Suprapubic skin (tissue), 4 donors: ENCODE measurements around the gene KAZN. TPM values are rescaled to one million over a fixed set of nuclear protein-coding genes. Genes with fewer than 3 reads are reported as not detected.
A peak's percentile ranks its signal among the peaks of the same experiment; 100 is the strongest.

Source experiments
- DNase-seq, 2 donors: peaks; one replicate each; pipeline ENCODE4 v3.0.0-alpha.2; 2019; ENCODE audit warnings: low spot score in 2 of 2
- H3K27ac ChIP-seq: fragments of 200-600 bp; sonication (generic); one replicate; pipeline ENCODE4 v1.5.1; 2019
- H3K27me3 ChIP-seq: fragments of 200-600 bp; sonication (generic); one replicate; pipeline ENCODE4 v1.5.1; 2019
- H3K36me3 ChIP-seq: fragments of 200-600 bp; sonication (generic); one replicate; pipeline ENCODE4 v1.5.1; 2019
- H3K4me1 ChIP-seq: fragments of 200-600 bp; sonication (generic); one replicate; pipeline ENCODE4 v1.5.1; 2019
- H3K4me3 ChIP-seq: fragments of 200-600 bp; sonication (generic); one replicate; pipeline ENCODE4 v1.5.1; 2019; ENCODE audit warnings: mild to moderate bottlenecking
- H3K9me3 ChIP-seq: fragments of 200-600 bp; sonication (generic); one replicate; pipeline ENCODE4 v1.5.1; 2019
- EP300 ChIP-seq: sonication (generic); formaldehyde crosslinking; IDR thresholded peaks from one replicate; pipeline ENCODE4 v1.6.1; 2017; ENCODE audit warnings: antibody characterized with exemption
- POLR2A ChIP-seq, 2 donors: fragments of 450-650 bp; IDR thresholded peaks; one replicate each; pipeline ENCODE4 v1.6.1; 2017; ENCODE audit warnings: antibody characterized with exemption in 2 of 2, mild to moderate bottlenecking in 2 of 2, moderate library complexity in 2 of 2
- POLR2AphosphoS5 ChIP-seq, 3 donors: sonication (generic); formaldehyde crosslinking; IDR thresholded peaks; one replicate each; pipeline ENCODE4 v1.6.1; 2017; ENCODE audit warnings: antibody characterized with exemption in 3 of 3
- WGBS: methylation state at CpG from one replicate; pipeline ENCODE4 v1.1.5; 2018; 5-methylcytosine and 5-hydroxymethylcytosine counted together
- total RNA-seq, 4 donors: library from RNA; depleted of rRNA; stranded (reverse); fragments of >200 nt; gene quantifications; one replicate each; pipeline ENCODE4 v1.1.0, GENCODE V29; 2016
- TF ChIP-seq, protein P1 (sequence below), 2 donors: fragments of 200-600 bp in 1 of 2; fragments of 450-650 bp in 1 of 2; sonication (generic) in 1 of 2; IDR thresholded peaks; one replicate each; pipeline ENCODE4 v1.5.1; 2016 to 2019; ENCODE audit warnings: antibody characterized with exemption in 2 of 2, mild to moderate bottlenecking in 1 of 2, moderate library complexity in 1 of 2

Gene KAZN
- total RNA-seq, 4 donors from 2014 or later, result 29.2 to 37.5 (median 31.7) TPM

DNA sequence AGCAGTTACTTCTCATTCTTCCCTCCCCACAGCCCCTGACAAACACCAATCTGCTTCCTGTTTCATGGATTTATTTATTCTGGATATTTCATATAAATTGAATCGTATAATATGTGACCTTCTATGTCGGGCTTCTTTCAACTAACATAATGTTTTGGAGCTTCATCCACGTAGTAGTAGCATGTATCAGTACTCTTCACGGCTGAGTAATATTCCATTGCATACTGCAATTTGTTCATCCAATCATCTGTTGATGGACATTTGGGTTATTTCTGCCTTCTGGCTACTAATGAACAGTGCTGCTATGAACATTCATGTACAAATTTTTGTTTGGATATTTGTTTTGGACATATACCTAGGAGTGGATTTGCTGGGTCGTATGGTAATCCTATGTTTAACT is 1.9 kb upstream of the KAZN start:
- TF ChIP-seq, protein P1, sequence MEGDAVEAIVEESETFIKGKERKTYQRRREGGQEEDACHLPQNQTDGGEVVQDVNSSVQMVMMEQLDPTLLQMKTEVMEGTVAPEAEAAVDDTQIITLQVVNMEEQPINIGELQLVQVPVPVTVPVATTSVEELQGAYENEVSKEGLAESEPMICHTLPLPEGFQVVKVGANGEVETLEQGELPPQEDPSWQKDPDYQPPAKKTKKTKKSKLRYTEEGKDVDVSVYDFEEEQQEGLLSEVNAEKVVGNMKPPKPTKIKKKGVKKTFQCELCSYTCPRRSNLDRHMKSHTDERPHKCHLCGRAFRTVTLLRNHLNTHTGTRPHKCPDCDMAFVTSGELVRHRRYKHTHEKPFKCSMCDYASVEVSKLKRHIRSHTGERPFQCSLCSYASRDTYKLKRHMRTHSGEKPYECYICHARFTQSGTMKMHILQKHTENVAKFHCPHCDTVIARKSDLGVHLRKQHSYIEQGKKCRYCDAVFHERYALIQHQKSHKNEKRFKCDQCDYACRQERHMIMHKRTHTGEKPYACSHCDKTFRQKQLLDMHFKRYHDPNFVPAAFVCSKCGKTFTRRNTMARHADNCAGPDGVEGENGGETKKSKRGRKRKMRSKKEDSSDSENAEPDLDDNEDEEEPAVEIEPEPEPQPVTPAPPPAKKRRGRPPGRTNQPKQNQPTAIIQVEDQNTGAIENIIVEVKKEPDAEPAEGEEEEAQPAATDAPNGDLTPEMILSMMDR (IDR thresholded peaks at IDR 0.05), result no peak
- TF ChIP-seq POLR2A (IDR thresholded peaks at IDR 0.05), result no peak
- TF ChIP-seq POLR2AphosphoS5 (IDR thresholded peaks at IDR 0.05), result no peak
- no peak for TF ChIP-seq EP300
- H3K36me3 ChIP-seq, result no peaks in the 10 kb centered on the region
- no peak overlapping the region for H3K27ac ChIP-seq
- peaks cover 43% of the 10 kb centered on the region for H3K27me3 ChIP-seq
- DNase-seq, result no peak
- 90% methylated on average over 5 of the region's 5 CpGs for WGBS
- peaks cover 25% of the 10 kb centered on the region for H3K4me1 ChIP-seq
- no peaks in the 10 kb centered on the region for H3K9me3 ChIP-seq
- no peak overlapping the region for H3K4me3 ChIP-seq

DNA sequence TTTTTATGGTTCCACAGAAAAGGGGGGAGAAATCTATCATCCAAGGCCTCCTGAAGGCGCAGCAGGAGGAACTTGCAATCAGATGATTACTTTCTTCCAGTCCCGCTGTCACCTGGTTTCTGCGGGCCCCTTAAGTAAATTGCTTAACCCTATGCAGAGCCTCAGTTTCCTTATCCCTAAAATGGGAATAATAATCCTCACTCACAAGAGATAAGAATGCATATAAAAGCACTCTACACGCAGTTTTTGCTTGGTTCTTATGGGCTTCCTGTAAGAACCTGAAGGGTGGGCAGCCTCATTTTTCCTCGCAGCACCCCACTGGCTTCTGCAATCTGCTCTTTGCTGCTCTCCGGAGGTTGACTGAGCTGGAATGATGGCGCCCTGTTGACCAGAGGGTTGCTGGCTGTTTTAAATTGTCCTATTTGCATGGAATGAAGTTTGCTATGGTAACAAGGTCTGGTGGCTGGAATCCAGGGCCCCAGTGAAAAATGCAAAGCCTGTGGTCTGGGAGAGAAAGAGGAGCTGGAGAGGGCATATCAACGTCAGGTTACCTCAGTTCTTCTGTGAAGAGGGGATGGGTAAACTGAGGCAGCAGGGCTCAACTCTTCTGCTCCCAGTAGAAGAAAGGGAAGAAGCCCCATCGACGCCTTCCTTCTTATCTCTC is 1.0 kb upstream of the KAZN start:
- Histone ChIP-seq H3K27me3 (peaks cover 42% of the 10 kb centered on the region), H3K4me3 (peak overlapping the region; percentile 61), H3K4me1 (peaks cover 31% of the 10 kb centered on the region), H3K36me3 (no peaks in the 10 kb centered on the region), H3K9me3 (no peaks in the 10 kb centered on the region), H3K27ac (no peak overlapping the region)
- 57% methylated on average over 10 of the region's 10 CpGs for WGBS
- DNase-seq, result no peak
- TF ChIP-seq EP300 (no peak), POLR2A (IDR thresholded peaks at IDR 0.05) (no peak)
- TF ChIP-seq, protein P1 (IDR thresholded peaks at IDR 0.05), result no peak

DNA sequence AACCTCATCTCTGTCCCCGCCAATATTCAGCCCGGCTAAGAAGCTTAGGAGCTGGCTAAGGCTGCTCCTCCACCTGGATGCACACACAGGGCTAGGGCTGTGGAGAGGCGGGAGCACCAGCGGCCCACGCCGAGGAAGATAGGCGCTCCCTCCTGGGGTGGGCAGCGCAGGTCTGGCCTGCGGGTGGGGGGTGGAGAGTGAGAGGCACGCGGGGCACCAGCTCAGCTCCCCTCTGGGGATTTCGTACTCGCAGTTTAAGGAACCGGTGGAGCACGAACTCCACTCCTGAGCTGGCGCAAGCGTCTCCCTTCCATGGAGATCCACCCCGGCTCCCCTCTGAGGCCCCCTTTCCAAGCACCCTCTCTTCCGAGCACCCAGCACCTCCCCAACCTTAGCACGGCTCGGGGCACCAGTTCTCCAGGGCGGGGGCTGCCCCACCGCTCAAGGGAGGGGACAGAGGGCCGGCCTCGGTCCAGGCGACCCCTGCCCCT is 433 bp upstream of the KAZN start:
- 7% methylated on average over 18 of the region's 26 CpGs for WGBS
- Histone ChIP-seq H3K4me3 (peak overlapping the region; percentile 61), H3K9me3 (no peaks in the 10 kb centered on the region), H3K36me3 (no peaks in the 10 kb centered on the region), H3K27ac (no peak overlapping the region), H3K4me1 (peaks cover 31% of the 10 kb centered on the region), H3K27me3 (peaks cover 42% of the 10 kb centered on the region)
- TF ChIP-seq POLR2A (IDR thresholded peaks at IDR 0.05), result no peak
- no peak for TF ChIP-seq POLR2AphosphoS5 (IDR thresholded peaks at IDR 0.05)
- no peak for TF ChIP-seq EP300
- TF ChIP-seq, protein P1 (IDR thresholded peaks at IDR 0.05), result no peak
- DNase-seq, result no peak

DNA sequence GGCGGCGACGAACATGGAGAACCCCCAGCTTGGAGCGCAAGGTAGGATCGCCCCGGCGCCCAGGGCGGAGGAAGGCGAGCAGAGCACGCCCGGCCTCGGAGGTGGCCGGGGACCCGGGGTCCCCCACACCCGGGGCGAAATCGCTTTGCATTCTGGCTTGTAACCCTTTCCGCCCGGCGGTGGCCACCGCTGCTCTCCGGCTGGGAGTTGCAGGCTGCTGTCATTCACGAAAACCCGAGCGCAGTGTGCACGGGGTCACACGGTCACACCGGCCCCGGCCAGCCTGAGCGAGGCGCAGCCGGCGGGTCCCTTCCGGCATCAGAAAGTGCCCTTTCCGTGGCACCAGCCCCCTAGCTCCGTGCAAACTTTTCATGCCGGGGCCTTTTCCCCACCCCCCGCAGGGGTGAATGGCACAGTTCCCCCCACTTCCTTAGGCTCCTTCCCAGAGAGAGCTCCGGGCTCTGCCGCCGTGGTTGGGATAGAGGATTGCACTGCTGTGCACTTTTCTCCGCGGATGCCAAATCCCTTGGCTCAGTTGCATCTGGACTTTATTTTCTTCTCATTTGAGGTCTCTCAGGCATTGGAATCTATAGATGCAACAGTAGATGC is 802 bp downstream of the KAZN start:
- H3K27ac ChIP-seq, result no peak overlapping the region
- peak overlapping the region; percentile 61 for H3K4me3 ChIP-seq
- TF ChIP-seq POLR2A (IDR thresholded peaks at IDR 0.05), result no peak
- TF ChIP-seq EP300, result no peak
- no peak for TF ChIP-seq POLR2AphosphoS5 (IDR thresholded peaks at IDR 0.05)
- TF ChIP-seq, protein P1 (IDR thresholded peaks at IDR 0.05), result no peak

DNA sequence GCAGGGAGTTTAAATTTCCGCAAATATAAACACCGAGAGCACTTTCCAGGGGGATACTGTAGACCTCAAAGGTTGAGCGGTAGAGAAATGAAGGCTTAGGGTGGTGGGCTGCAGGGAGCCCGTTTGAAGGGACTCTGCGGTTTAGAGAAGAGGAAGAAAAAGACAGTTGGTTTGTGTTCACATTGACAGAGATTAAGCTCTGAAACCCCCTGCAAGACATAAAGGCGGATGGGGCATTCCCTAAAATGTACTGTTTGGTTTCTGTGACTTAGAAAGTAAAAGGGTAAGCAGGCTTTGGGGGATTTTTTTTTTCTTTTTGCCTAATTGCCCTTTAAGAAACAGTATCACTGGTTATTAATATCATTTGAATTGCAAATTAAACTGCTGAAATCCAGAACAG is 1.3 kb downstream of the KAZN start:
- Histone ChIP-seq H3K27ac (no peak overlapping the region), H3K4me3 (peak overlapping the region; percentile 61), H3K4me1 (peaks cover 31% of the 10 kb centered on the region), H3K36me3 (no peaks in the 10 kb centered on the region), H3K27me3 (peaks cover 42% of the 10 kb centered on the region), H3K9me3 (no peaks in the 10 kb centered on the region)
- WGBS, result 48% methylated on average over 6 of the region's 6 CpGs
- no peak for DNase-seq
- no peak for TF ChIP-seq POLR2A (IDR thresholded peaks at IDR 0.05)
- TF ChIP-seq POLR2AphosphoS5 (IDR thresholded peaks at IDR 0.05), result no peak
- TF ChIP-seq, protein P1 (IDR thresholded peaks at IDR 0.05), result no peak
- TF ChIP-seq EP300, result no peak

More for the DNA sequence above, 802 bp downstream of the KAZN start:
- peaks cover 31% of the 10 kb centered on the region for H3K4me1 ChIP-seq
- DNase-seq, result no peak
- WGBS, result under 1% methylated on average over 18 of the region's 43 CpGs
- no peaks in the 10 kb centered on the region for H3K36me3 ChIP-seq
- peaks cover 42% of the 10 kb centered on the region for H3K27me3 ChIP-seq
- H3K9me3 ChIP-seq, result no peaks in the 10 kb centered on the region
